Natural killer cell (primary cell): ENCODE measurements around the gene ACTR5. TPM values are rescaled to one million over a fixed set of nuclear protein-coding genes. Genes with fewer than 3 reads are reported as not detected.

Experiments used
- ATAC-seq, 3 donors: fragments of 150-1000 bp in 2 of 3; fragments of 200-7000 bp in 1 of 3; cut with Tn5 transposase; 1 replicate in 1 of 3; 2 replicates in 2 of 3; pipeline ENCODE4 v1.10.0; 2021; ENCODE audit warnings: mild to moderate bottlenecking in 2 of 3, moderate library complexity in 2 of 3
- DNase-seq, 2 donors: peaks; one replicate each; pipeline versions ENCODE4 v3.0.0 to v3.0.0-alpha.2; 2013 to 2021; ENCODE audit warnings: mixed read lengths in 1 of 2
- H3K27ac ChIP-seq: one replicate; pipeline ENCODE4 v1.5.1; 2013; ENCODE audit warnings: mild to moderate bottlenecking, low read length
- H3K27me3 ChIP-seq: one replicate; pipeline ENCODE4 v1.6.1; 2013; ENCODE audit warnings: low read length; ENCODE audit not compliant: control insufficient read depth, insufficient read depth
- H3K36me3 ChIP-seq: one replicate; pipeline ENCODE4 v1.6.1; 2013; ENCODE audit warnings: low read length; ENCODE audit not compliant: control insufficient read depth, insufficient read depth
- H3K4me1 ChIP-seq: one replicate; pipeline ENCODE4 v1.6.1; 2013; ENCODE audit warnings: low read length; ENCODE audit not compliant: control insufficient read depth, insufficient read depth
- H3K4me3 ChIP-seq: one replicate; pipeline ENCODE4 v1.5.1; 2013; ENCODE audit warnings: low read length
- H3K9me3 ChIP-seq: one replicate; pipeline ENCODE4 v1.6.1; 2013; ENCODE audit warnings: low read length; ENCODE audit not compliant: control insufficient read depth, insufficient read depth
- H3K27ac Mint-ChIP-seq, 2 donors: one replicate each; pipeline ENCODE4 v1.8.0; 2022; ENCODE audit warnings: mild to moderate bottlenecking in 2 of 2, mixed read lengths in 2 of 2, moderate library complexity in 1 of 2
- H3K27me3 Mint-ChIP-seq, 2 donors: one replicate each; pipeline ENCODE4 v1.8.0; 2022; ENCODE audit warnings: low read depth in 2 of 2, mixed read lengths in 2 of 2
- H3K36me3 Mint-ChIP-seq: one replicate; pipeline ENCODE4 v1.8.0; 2022; ENCODE audit warnings: mixed read lengths
- H3K4me1 Mint-ChIP-seq, 2 donors: one replicate each; pipeline ENCODE4 v1.8.0; 2022; ENCODE audit warnings: mixed read lengths in 2 of 2
- H3K4me3 Mint-ChIP-seq: one replicate; pipeline ENCODE4 v1.8.0; 2022; ENCODE audit warnings: mild to moderate bottlenecking, moderate library complexity, mixed read lengths
- H3K9me3 Mint-ChIP-seq, 2 donors: one replicate each; pipeline ENCODE4 v1.8.0; 2022; ENCODE audit warnings: mixed read lengths in 2 of 2
- WGBS: methylation state at CpG from one replicate; pipeline ENCODE4 v1.1.7; 2013; ENCODE audit warnings: missing lambda C conversion rate; ENCODE audit not compliant: insufficient coverage; 5-methylcytosine and 5-hydroxymethylcytosine counted together
- intact Hi-C: fragments of 100-400 bp; cut with micrococcal nuclease; formaldehyde crosslinking; loops from one replicate; pipeline ENCODE4 v1.14.2; 2022
- total RNA-seq, 4 donors: library from RNA; stranded (reverse); fragments of 120-200 nt in 1 of 4; gene quantifications; one replicate each; pipeline versions ENCODE4 v1.2.3 to v1.2.4, GENCODE V29; 2013 to 2022
- TF ChIP-seq, protein P1 (sequence below): fragments of 200-600 bp; IDR thresholded peaks from one replicate; pipeline ENCODE4 v1.8.0; 2022; ENCODE audit warnings: antibody characterized with exemption

The ACTR5 gene
- total RNA-seq, 3 donors from 2014 or later (not counting 1 experiment from before 2014, with no cell fraction given), result 14.4 to 17.7 (median 17.6) TPM

DNA sequence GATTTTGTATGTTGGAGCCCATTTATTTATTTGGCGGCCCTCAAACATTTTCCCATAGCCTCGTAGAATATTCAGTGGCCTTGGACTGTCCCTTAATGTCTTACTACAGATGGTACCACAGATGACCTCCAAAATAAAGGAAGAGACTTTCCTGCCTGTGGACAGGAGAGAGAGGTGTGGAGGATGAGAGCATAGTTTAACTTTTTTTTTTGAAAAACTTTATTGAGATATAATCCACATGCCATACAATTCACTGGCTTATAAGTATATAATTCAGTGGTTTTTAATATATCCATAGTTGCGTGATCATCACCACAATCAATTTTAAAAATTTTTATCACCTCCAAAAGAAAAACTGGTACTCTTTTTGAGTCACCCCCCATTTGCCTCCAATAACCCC, 52.6 kb downstream of the ACTR5 start:
- peaks cover 27% of the 10 kb centered on the region for H3K4me1 ChIP-seq
- peak overlapping the region in 1 of 2 donors; percentile 34 for H3K27ac Mint-ChIP-seq
- H3K4me1 Mint-ChIP-seq, result peaks cover 27 to 33% of the 10 kb centered on the region in 2 donors
- H3K4me3 ChIP-seq, result no peak overlapping the region
- TF ChIP-seq, protein P1, sequence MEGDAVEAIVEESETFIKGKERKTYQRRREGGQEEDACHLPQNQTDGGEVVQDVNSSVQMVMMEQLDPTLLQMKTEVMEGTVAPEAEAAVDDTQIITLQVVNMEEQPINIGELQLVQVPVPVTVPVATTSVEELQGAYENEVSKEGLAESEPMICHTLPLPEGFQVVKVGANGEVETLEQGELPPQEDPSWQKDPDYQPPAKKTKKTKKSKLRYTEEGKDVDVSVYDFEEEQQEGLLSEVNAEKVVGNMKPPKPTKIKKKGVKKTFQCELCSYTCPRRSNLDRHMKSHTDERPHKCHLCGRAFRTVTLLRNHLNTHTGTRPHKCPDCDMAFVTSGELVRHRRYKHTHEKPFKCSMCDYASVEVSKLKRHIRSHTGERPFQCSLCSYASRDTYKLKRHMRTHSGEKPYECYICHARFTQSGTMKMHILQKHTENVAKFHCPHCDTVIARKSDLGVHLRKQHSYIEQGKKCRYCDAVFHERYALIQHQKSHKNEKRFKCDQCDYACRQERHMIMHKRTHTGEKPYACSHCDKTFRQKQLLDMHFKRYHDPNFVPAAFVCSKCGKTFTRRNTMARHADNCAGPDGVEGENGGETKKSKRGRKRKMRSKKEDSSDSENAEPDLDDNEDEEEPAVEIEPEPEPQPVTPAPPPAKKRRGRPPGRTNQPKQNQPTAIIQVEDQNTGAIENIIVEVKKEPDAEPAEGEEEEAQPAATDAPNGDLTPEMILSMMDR, result no peak
- no peaks in the 10 kb centered on the region for H3K9me3 ChIP-seq
- H3K27ac ChIP-seq, result no peak overlapping the region
- no peak for ATAC-seq
- H3K4me3 Mint-ChIP-seq, result no peak overlapping the region
- intact Hi-C loops, result no loop called here
- H3K9me3 Mint-ChIP-seq, result no peaks in the 10 kb centered on the region
- WGBS, result 100% methylated on average over 2 of the region's 3 CpGs
- no peaks in the 10 kb centered on the region for H3K36me3 Mint-ChIP-seq
- H3K27me3 ChIP-seq, result no peaks in the 10 kb centered on the region
- H3K27me3 Mint-ChIP-seq, result no peaks in the 10 kb centered on the region
- no peak for DNase-seq
- H3K36me3 ChIP-seq, result no peaks in the 10 kb centered on the region

DNA sequence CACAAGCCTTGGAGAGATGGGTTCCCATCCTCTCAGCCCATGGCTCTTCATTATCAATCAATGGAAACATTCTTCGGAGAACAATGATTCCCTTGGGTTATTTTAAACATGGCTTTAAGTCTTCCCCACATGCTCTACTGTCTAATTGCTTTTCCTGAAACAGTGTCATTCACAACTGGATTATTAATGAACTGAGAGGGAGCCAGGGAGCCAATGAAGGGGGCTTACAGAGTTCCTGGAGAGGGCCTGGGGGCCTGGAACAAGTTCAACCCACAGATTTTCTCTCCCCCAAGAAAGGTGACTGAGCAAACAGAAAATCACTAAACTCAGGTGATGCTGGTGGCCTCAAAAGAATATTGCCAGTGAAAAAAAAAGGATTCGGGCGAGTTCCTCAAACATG, 56.0 kb downstream of the ACTR5 start:
- no peak for ATAC-seq

DNA sequence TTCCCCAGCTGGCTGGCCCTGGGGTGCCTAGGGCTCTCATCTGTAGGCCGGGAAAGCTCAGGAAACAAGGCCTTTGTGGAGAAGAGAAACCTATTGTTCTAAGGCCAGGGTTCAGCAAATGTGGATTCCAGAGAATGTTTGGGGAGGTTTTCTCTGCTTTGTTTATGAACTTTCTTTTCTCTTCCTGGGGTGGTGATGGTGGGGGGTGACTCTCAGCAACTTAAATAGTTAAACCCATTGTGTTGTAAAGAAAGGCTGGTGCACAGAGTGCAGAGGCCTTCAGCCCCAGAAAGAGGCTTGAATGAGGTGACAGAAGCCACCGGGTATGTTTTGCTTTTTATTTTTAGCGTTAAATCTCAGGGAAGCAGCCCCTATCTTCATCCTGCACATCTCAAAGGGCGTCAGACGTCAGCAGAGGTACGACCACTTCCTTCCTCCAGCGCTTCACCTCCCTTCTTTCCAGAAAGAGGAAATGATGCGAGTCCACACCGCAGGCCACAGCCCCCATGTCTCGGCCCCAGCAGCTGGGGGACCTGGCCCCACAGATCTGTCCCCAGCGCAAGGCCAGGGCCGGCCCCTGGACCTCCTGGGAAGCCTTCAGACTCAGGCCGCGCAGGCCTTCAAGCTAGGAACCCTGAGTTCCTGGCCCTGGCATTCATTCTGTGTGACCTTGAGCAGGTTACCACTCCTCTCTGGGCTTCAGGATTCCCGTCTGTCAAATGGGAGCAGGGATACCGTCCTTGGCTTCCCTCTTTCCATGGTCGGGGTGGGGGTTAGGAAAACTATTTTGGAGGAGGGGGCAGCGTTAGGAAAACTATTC, 56.6 kb downstream of the ACTR5 start:
- no peaks in the 10 kb centered on the region for H3K27me3 ChIP-seq
- H3K4me3 Mint-ChIP-seq, result peak overlapping the region; percentile 90
- intact Hi-C loops, result loop anchor here (1.0 to 2.0 kb wide), 3 partner anchors 28 to 88 kb away; no protein-coding TSS in a partner anchor
- ATAC-seq (peak; percentile 58 to 83 (median 75)), DNase-seq (peak; percentile 68 to 94)
- WGBS, result 2% methylated on average over 18 of the region's 18 CpGs
- H3K4me1 Mint-ChIP-seq, result peaks cover 50% of the 10 kb centered on the region in 2 donors
- no peaks in the 10 kb centered on the region for H3K9me3 Mint-ChIP-seq
- peaks cover under 1% of the 10 kb centered on the region for H3K36me3 ChIP-seq
- no peaks in the 10 kb centered on the region for H3K9me3 ChIP-seq
- peak overlapping the region; percentile 96 for H3K4me3 ChIP-seq
- no peaks in the 10 kb centered on the region for H3K27me3 Mint-ChIP-seq
- peak overlapping the region; percentile 86 to 97 for H3K27ac Mint-ChIP-seq
- peaks cover 48% of the 10 kb centered on the region for H3K4me1 ChIP-seq
- peak overlapping the region; percentile 99 for H3K27ac ChIP-seq
- no peaks in the 10 kb centered on the region for H3K36me3 Mint-ChIP-seq
- TF ChIP-seq, protein P1, result no peak

More for the DNA sequence above, 56.0 kb downstream of the ACTR5 start:
- intact Hi-C loops, result loop anchor here (2.0 kb wide), 1 partner anchor 27 kb away; no protein-coding TSS in a partner anchor
- peak overlapping the region; percentile 99 for H3K27ac ChIP-seq
- no peaks in the 10 kb centered on the region for H3K27me3 ChIP-seq
- Mint-ChIP-seq H3K4me3 (peak overlapping the region; percentile 90), H3K9me3 (no peaks in the 10 kb centered on the region), H3K27ac (peak overlapping the region; percentile 86 to 97), H3K4me1 (peaks cover 48 to 49% of the 10 kb centered on the region in 2 donors), H3K27me3 (no peaks in the 10 kb centered on the region), H3K36me3 (no peaks in the 10 kb centered on the region)
- WGBS, result 67% methylated on average over 3 of the region's 3 CpGs
- H3K4me3 ChIP-seq, result no peak overlapping the region
- H3K9me3 ChIP-seq, result no peaks in the 10 kb centered on the region
- DNase-seq, result no peak
- H3K4me1 ChIP-seq, result peaks cover 49% of the 10 kb centered on the region
- H3K36me3 ChIP-seq, result no peaks in the 10 kb centered on the region
- TF ChIP-seq, protein P1, result no peak
